GM15510 (cell line): ENCODE results near the gene PARK7.

Source experiments
- POLR2A ChIP-seq: IDR thresholded peaks from 3 replicates; pipeline ENCODE4 v1.6.1; 2011; ENCODE audit warnings: borderline replicate concordance; ENCODE audit not compliant: insufficient read length; ENCODE audit errors: extremely low read depth

Gene PARK7

GRCh38 chr1:8011923-8012858 lies 50.7 kb downstream of the PARK7 start:
- TF ChIP-seq POLR2A, result no peak

- no peak for TF ChIP-seq POLR2A
These were observed 51.4 kb downstream of the PARK7 start for GRCh38 chr1:8012955-8013354.

GRCh38 chr1:8013399-8013798 lies 51.9 kb downstream of the PARK7 start:
- TF ChIP-seq POLR2A, result no peak

GRCh38 chr1:8013800-8014199 lies 52.3 kb downstream of the PARK7 start:
- no peak for TF ChIP-seq POLR2A

GRCh38 chr1:8014381-8014988 lies 53.0 kb downstream of the PARK7 start:
- TF ChIP-seq POLR2A, result no peak

- no peak for TF ChIP-seq POLR2A
These were observed 53.7 kb downstream of the PARK7 start for GRCh38 chr1:8015036-8015808.

- TF ChIP-seq POLR2A, result no peak
These were observed 54.3 kb downstream of the PARK7 start for GRCh38 chr1:8015809-8016165.

- TF ChIP-seq POLR2A, result no peak
These were observed 54.8 kb downstream of the PARK7 start for GRCh38 chr1:8016210-8016894.

- TF ChIP-seq POLR2A, result no peak
These were observed 55.4 kb downstream of the PARK7 start for GRCh38 chr1:8016895-8017241.

GRCh38 chr1:8017495-8018197 lies 56.1 kb downstream of the PARK7 start:
- TF ChIP-seq POLR2A, result no peak

- TF ChIP-seq POLR2A, result no peak
These were observed 57.1 kb downstream of the PARK7 start for GRCh38 chr1:8018492-8019228.

GRCh38 chr1:8019229-8019620 lies 57.7 kb downstream of the PARK7 start:
- no peak for TF ChIP-seq POLR2A

- no peak for TF ChIP-seq POLR2A
These were observed 58.5 kb downstream of the PARK7 start for GRCh38 chr1:8020032-8020431.
